LNCaP clone FGC (cell line): ENCODE results near the gene POLD3.

Experiments used
- DNase-seq: peaks from one replicate; pipeline ENCODE4 v3.0.0-alpha.2; 2011; ENCODE audit warnings: low read depth
- H3K4me3 ChIP-seq: 2 replicates; pipeline ENCODE4 v1.5.1; 2011; ENCODE audit warnings: mild to moderate bottlenecking, low read depth, low read length, control low read depth
- CTCF ChIP-seq: IDR thresholded peaks from 2 replicates; pipeline ENCODE4 v1.5.1; 2012; ENCODE audit warnings: mild to moderate bottlenecking; ENCODE audit not compliant: control insufficient read depth, insufficient read depth; ENCODE audit errors: extremely low read depth

Gene POLD3

GRCh38 chr11:74677131-74677530 lies 84.7 kb downstream of the POLD3 start:
- no peak overlapping the region for H3K4me3 ChIP-seq
- DNase-seq: no peak
- TF ChIP-seq CTCF: no peak

GRCh38 chr11:74678041-74678440 lies 85.7 kb downstream of the POLD3 start:
- DNase-seq: no peak
- no peak for TF ChIP-seq CTCF
- no peak overlapping the region for H3K4me3 ChIP-seq

GRCh38 chr11:74678591-74679512 lies 86.5 kb downstream of the POLD3 start:
- no peak for TF ChIP-seq CTCF
- DNase-seq: no peak
- no peak overlapping the region for H3K4me3 ChIP-seq

- TF ChIP-seq CTCF: no peak
- no peak overlapping the region for H3K4me3 ChIP-seq
- no peak for DNase-seq
These were observed 87.1 kb downstream of the POLD3 start for GRCh38 chr11:74679513-74679865.

GRCh38 chr11:74680035-74680671 lies 87.8 kb downstream of the POLD3 start:
- no peak for DNase-seq
- TF ChIP-seq CTCF: no peak
- H3K4me3 ChIP-seq: no peak overlapping the region

GRCh38 chr11:74680703-74681531 lies 88.5 kb downstream of the POLD3 start:
- H3K4me3 ChIP-seq: no peak overlapping the region
- no peak for TF ChIP-seq CTCF
- DNase-seq: no peak
